HL-60 (cell line): ENCODE data around the gene ABCA4.
"Not testable (repeated sequence)": the region's sequence is repeated elsewhere in the genome, so short reads cannot be mapped to it uniquely, and the experiment has no call there.

ENCODE experiments used
- DNase-seq, 2 experiments: peaks; one replicate each; pipeline ENCODE4 v3.0.0-alpha.2; 2010 to 2020; ENCODE audit warnings: low read depth in 1 of 2, low spot score in 1 of 2
- H3K27ac ChIP-seq: fragments of 250-450 bp; sonication (Bioruptor Pico); replicated peaks from 2 replicates; pipeline ENCODE4 v1.5.1; 2020; ENCODE audit warnings: mild to moderate bottlenecking, moderate library complexity
- H3K27me3 ChIP-seq: fragments of 250-450 bp; sonication (Bioruptor Pico); 2 replicates; pipeline ENCODE4 v1.5.1; 2021; ENCODE audit warnings: mild to moderate bottlenecking, moderate library complexity; ENCODE audit not compliant: insufficient read depth, poor library complexity, severe bottlenecking
- H3K4me3 ChIP-seq: replicated peaks from 2 replicates; pipeline ENCODE4 v1.5.1; 2011; ENCODE audit warnings: mild to moderate bottlenecking, control low read depth, low read length; ENCODE audit not compliant: insufficient read depth
- GABPA ChIP-seq: IDR thresholded peaks from 2 replicates; pipeline ENCODE4 v1.6.1; 2012; ENCODE audit warnings: low read depth
- POLR2AphosphoS5 ChIP-seq: IDR thresholded peaks from 2 replicates; pipeline ENCODE4 v1.6.1; 2012; ENCODE audit warnings: low read depth
- SPI1 ChIP-seq: IDR thresholded peaks from 2 replicates; pipeline ENCODE4 v1.6.1; 2012; ENCODE audit warnings: low read depth, mild to moderate bottlenecking, borderline replicate concordance
- TF ChIP-seq, protein P1 (sequence below): IDR thresholded peaks from one replicate; pipeline ENCODE4 v1.5.1; 2011; ENCODE audit warnings: low read length, control low read depth, inconsistent platforms; ENCODE audit not compliant: insufficient read depth
- TF ChIP-seq, protein P2 (sequence below): IDR thresholded peaks from 2 replicates; pipeline ENCODE4 v1.6.1; 2012; ENCODE audit warnings: low read depth; ENCODE audit not compliant: insufficient replicate concordance

Gene ABCA4

DNA sequence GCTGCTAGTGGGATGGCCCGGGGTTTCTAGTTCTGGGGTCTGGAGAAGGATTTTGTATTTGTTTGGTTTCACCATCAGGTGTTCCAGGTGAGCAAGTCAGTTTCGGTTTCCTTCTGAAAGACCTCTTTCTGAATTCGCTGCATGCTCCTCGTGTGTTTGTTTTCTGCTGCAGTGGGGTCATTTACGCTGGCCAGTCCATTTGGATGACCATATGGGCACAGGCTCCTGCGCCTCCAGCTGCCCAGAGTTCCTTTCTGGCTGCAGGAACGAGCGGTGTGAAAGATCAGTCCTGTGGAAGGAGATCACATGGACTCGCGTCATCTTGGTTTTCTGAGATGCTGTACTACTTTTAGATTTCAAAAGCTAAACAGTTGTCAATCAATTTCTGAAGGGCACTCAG is 128.0 kb downstream of the ABCA4 start:
- no peaks in the 10 kb centered on the region for H3K27me3 ChIP-seq
- no peak for TF ChIP-seq SPI1
- no peak for TF ChIP-seq GABPA
- TF ChIP-seq, protein P1, sequence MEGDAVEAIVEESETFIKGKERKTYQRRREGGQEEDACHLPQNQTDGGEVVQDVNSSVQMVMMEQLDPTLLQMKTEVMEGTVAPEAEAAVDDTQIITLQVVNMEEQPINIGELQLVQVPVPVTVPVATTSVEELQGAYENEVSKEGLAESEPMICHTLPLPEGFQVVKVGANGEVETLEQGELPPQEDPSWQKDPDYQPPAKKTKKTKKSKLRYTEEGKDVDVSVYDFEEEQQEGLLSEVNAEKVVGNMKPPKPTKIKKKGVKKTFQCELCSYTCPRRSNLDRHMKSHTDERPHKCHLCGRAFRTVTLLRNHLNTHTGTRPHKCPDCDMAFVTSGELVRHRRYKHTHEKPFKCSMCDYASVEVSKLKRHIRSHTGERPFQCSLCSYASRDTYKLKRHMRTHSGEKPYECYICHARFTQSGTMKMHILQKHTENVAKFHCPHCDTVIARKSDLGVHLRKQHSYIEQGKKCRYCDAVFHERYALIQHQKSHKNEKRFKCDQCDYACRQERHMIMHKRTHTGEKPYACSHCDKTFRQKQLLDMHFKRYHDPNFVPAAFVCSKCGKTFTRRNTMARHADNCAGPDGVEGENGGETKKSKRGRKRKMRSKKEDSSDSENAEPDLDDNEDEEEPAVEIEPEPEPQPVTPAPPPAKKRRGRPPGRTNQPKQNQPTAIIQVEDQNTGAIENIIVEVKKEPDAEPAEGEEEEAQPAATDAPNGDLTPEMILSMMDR, result no peak
- TF ChIP-seq, protein P2, sequence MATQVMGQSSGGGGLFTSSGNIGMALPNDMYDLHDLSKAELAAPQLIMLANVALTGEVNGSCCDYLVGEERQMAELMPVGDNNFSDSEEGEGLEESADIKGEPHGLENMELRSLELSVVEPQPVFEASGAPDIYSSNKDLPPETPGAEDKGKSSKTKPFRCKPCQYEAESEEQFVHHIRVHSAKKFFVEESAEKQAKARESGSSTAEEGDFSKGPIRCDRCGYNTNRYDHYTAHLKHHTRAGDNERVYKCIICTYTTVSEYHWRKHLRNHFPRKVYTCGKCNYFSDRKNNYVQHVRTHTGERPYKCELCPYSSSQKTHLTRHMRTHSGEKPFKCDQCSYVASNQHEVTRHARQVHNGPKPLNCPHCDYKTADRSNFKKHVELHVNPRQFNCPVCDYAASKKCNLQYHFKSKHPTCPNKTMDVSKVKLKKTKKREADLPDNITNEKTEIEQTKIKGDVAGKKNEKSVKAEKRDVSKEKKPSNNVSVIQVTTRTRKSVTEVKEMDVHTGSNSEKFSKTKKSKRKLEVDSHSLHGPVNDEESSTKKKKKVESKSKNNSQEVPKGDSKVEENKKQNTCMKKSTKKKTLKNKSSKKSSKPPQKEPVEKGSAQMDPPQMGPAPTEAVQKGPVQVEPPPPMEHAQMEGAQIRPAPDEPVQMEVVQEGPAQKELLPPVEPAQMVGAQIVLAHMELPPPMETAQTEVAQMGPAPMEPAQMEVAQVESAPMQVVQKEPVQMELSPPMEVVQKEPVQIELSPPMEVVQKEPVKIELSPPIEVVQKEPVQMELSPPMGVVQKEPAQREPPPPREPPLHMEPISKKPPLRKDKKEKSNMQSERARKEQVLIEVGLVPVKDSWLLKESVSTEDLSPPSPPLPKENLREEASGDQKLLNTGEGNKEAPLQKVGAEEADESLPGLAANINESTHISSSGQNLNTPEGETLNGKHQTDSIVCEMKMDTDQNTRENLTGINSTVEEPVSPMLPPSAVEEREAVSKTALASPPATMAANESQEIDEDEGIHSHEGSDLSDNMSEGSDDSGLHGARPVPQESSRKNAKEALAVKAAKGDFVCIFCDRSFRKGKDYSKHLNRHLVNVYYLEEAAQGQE, result no peak
- TF ChIP-seq POLR2AphosphoS5, result no peak
- DNase-seq, result no peak
- no peak overlapping the region for H3K4me3 ChIP-seq
- no peak overlapping the region for H3K27ac ChIP-seq

DNA sequence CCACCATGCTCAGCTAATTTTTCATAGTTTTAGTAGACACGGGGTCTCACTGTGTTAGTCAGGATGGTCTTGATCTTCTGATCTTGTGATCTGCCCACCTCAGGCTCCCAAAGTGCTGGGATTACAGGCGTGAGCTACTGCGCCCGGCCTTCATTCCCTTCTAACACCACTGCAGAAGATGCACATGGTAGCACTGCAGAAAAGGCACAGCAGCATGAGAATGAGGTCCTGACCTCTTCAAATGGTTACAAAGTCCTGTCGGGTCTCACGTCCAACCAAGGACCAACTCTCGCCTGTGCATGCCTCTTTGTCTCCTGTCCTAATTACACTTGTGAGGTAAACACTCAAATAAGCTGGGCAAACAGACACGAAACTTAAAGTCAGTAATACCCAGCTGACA is 128.8 kb downstream of the ABCA4 start:
- Histone ChIP-seq H3K27ac (no peak overlapping the region), H3K4me3 (no peak overlapping the region), H3K27me3 (no peaks in the 10 kb centered on the region)
- TF ChIP-seq GABPA (no peak), SPI1 (no peak), POLR2AphosphoS5 (no peak)
- TF ChIP-seq, protein P2, result no peak
- TF ChIP-seq, protein P1, result no peak
- no peak for DNase-seq

DNA sequence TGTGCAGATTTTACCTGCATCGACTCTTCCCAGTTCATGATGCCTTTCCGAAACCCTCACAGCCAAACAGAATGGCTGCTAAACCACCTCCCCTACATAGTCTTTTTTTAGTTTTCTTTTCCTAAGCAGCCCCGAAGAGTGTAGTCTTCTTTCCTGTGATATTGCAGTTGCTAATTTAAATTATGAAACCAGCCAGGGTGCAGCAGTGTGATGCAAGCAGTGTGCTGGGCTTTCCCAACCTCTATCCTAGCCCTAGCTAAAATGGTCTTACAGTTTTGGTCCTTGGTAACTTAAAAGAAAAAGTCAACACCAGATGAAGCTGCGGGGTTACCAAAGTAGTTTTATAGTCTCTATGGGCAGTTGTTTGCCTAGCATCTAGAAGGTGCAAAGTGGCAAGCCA is 129.7 kb downstream of the ABCA4 start:
- H3K4me3 ChIP-seq, result no peak overlapping the region
- H3K27ac ChIP-seq, result peak overlapping the region; percentile 37
- peak in 1 of 2 experiments; percentile 42 for DNase-seq
- H3K27me3 ChIP-seq, result peaks cover 3% of the 10 kb centered on the region
- TF ChIP-seq POLR2AphosphoS5, result no peak
- TF ChIP-seq SPI1, result no peak
- TF ChIP-seq GABPA, result no peak
- TF ChIP-seq, protein P1, result no peak
- TF ChIP-seq, protein P2, result no peak

DNA sequence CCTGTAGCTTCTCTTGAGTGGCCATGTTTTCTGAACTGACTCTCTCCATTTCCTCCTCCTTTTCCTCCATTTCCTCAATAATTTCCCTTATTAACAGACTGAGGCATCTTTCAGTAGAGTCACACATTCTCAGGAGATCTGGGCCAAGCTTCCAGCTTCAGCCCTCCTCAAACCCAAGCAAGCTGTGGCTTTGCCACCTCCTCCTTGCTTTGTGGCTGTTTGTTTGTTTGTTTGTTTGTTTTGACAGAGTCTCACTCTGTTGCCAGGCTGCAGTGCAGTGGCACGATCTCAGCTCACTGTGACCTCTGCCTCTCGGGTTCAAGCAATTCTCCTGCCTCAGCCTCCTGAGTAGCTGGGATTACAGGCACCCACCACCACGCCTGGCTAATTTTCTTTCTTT is 130.5 kb downstream of the ABCA4 start:
- H3K4me3 ChIP-seq, H3K27me3 ChIP-seq, DNase-seq: not testable (repeated sequence)
- peak overlapping the region; percentile 9 for H3K27ac ChIP-seq
